ENCODE measurements around the gene EYS.

Gene EYS

GRCh38 chr6:65707126-65707826, at the start of gene EYS:
Gene EYS, minus strand, starts transcription at chr6:65707226. Its CDS starts 211,816 bp downstream, at chr6:65495410.
- DNase-seq: no peak

- no peak for DNase-seq
Observed at GRCh38 chr6:65746302-65746701, 39.3 kb upstream of the EYS start.

GRCh38 chr6:65745614-65746013, 38.6 kb upstream of the EYS start:
- DNase-seq: no peak

GRCh38 chr6:65728879-65729479, 22.0 kb upstream of the EYS start:
- DNase-seq: no peak

- no peak for DNase-seq
Observed at GRCh38 chr6:65719101-65719500, 12.1 kb upstream of the EYS start.

- DNase-seq: no peak
Observed at GRCh38 chr6:65711531-65711930, 4.5 kb upstream of the EYS start.

- no peak for DNase-seq
Observed at GRCh38 chr6:65709099-65709830, 2.2 kb upstream of the EYS start.

GRCh38 chr6:65708162-65708561, 1.1 kb upstream of the EYS start:
- DNase-seq: no peak

GRCh38 chr6:65706436-65706835, 590 bp downstream of the EYS start:
- DNase-seq: no peak

- DNase-seq: no peak
Observed at GRCh38 chr6:65701325-65701724, 5.7 kb downstream of the EYS start.

GRCh38 chr6:65700561-65700960, 6.5 kb downstream of the EYS start:
- no peak for DNase-seq

- no peak for DNase-seq
Observed at GRCh38 chr6:65692109-65692508, 14.9 kb downstream of the EYS start.

- DNase-seq: no peak
Observed at GRCh38 chr6:65680232-65680631, 26.8 kb downstream of the EYS start.

- no peak for DNase-seq
Observed at GRCh38 chr6:65671922-65672321, 35.1 kb downstream of the EYS start.

GRCh38 chr6:65667916-65668656, 38.9 kb downstream of the EYS start:
- DNase-seq: no peak

- DNase-seq: no peak
Observed at GRCh38 chr6:65650086-65650485, 56.9 kb downstream of the EYS start.

- DNase-seq: no peak
Observed at GRCh38 chr6:65649392-65649791, 57.6 kb downstream of the EYS start.

- no peak for DNase-seq
Observed at GRCh38 chr6:65646544-65646943, 60.5 kb downstream of the EYS start.

- no peak for DNase-seq
Observed at GRCh38 chr6:65642776-65643175, 64.2 kb downstream of the EYS start.

- DNase-seq: no peak
Observed at GRCh38 chr6:65638047-65638831, 68.8 kb downstream of the EYS start.

GRCh38 chr6:65637289-65638046, 69.6 kb downstream of the EYS start:
- no peak for DNase-seq

GRCh38 chr6:65633501-65633900, 73.5 kb downstream of the EYS start:
- no peak for DNase-seq
